ENCODE results near the gene JAG2.

Gene JAG2

DNA sequence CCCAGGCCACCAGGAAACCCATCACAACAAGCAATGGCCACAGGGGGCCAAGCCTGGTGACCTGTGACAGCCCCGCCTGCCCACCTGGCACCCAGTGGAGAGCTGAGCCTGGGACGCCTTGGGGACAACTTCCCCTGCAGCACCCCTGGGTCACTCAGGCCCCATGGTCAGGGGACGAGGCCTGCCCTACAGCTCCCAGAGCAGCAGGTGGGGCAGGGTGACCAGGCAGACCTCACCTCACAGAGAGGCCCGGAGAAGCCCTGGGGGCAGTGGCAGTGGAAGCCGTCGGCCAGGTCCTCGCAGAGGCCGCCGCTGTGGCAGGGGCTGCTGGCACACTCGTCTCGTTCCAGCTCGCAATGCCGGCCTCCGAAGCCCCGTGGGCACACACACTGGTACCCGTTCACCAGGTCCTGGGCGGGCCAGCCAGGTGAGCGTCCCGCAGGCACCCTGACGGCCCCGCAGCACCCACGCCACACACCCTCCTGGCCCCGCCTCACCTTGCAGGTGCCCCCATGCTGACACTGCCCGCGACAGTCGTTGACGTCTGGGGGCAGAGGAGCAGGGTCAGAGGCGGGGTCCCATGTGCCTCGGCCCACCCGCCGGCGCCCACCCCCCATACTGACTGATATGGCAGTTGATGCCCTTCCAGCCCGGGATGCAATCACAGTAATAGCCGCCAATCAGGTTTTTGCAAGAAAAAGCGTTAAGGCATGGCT lies 18.1 kb downstream of the JAG2 start:
- DNase-seq (ENCODE audit: low read depth) = no peak

DNA sequence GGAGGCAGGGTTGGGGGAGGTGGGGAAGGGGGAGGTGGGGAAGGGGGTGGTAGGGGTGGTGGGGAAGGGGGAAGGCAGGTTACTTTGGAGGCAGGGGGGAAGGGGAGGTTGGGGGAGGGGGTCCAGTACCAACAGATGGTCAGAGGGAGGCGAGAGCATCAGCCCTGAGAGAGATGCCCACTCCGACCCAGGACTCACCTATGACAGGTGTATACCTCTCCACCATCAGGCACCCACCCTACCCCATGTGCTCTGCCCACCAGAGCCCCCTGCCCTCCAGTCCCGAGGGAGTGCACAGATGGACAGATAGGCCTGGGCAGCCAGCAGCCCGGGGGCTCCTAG lies 18.6 kb downstream of the JAG2 start:
- DNase-seq (ENCODE audit: low read depth) = no peak

DNA sequence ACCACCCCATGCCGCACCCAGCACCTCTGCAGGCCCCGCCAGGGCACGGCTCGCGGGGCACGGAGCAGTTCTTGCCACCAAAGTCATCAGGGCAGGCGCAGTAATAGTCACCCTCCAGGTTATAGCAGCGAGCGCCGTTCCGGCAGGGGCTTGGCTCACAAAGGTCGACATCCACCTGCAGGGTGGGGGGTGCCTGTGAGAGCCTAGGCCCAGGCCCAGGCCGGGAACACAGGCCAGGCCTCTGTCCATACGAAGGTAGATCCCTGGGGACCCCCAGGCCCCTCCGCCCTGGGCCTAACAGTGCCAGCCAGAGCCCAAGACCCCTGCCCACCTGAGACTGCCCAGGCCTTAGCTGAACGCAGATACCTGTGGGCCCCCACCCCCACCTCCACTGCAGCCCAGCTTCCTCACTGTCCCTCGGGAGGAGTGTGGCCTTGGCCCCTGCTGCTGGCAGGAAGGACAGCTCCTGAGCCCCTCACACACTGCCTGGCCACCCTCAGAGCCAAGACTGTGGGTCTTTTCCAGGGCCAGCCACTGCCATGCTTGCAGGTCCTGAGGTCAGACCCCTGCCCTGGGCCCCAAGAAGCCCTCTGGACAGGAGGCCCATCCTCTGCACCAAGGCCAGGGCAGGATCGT lies 19.3 kb downstream of the JAG2 start:
- DNase-seq (ENCODE audit: low read depth) = no peak

DNA sequence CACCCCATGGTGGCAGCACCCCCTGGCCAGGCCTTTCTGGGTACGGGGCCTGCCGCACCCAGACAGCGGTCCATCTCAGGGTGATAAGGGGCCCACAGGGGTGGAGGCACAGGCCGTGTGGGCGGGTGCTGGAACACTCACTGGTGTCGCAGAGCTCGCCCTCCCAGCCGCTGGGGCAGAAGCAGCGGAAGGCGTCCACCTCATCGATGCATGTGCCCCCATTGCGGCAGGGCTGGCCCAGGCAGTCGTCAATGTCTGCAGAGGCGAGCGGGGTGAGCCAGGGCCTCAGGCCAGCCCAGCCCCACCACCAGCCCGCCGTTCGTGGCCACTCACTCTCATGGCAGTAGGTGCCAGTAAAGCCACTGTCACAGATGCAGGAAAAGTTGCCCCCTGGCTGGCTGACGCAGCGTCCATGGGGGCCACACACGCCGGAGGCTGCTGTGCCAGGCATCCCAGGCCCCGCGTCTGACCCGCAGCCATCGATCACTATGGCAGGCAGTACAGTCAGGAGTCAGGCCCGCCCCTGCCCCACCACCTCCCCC lies 19.9 kb downstream of the JAG2 start:
- no peak for DNase-seq (ENCODE audit: low read depth)

DNA sequence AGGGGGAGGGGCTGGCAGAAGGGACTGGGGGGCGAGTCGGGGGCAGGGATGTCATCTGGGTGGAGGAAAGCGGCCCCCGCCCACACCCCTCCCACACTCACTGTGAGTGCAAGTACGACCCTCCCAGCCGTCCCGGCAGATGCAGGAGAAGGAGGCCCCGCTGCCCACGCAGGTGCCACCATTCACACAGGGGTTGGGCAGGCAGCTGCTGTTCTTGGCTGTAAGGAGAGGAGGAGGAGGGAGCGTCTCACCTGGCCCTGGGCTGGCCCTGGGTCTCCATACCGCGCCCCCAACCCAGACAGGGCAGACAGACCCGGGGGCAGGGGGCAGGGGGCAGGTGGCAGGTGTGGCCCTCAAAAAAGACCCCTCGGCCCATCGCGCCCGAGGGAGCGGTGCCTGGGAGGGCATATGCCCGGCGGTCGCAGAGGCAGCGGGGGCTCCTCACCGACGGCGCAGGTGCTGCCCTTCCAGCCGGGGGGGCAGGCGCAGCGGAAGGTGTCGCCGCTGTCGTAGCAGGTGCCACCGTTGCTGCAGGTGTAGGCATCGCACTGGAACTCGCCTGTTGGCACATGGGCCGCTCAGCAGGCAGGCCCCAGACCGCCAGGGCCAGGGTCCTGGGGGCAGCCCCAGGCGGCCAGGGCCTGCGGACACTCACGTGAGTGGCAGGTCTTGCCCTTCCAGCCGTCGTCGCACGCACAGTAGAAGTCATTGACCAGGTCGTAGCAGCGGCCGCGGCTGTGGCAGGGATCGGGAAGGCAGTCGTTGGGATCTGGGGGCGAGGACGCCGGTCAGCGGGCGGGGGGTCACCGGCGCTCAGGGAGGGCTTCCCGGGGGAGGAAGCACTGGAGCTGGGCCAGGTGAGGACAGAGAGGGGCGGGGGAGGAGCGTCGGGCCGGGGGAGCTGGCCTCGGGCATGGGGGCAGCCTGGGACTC lies 20.6 kb downstream of the JAG2 start:
- DNase-seq (ENCODE audit: low read depth) = no peak

DNA sequence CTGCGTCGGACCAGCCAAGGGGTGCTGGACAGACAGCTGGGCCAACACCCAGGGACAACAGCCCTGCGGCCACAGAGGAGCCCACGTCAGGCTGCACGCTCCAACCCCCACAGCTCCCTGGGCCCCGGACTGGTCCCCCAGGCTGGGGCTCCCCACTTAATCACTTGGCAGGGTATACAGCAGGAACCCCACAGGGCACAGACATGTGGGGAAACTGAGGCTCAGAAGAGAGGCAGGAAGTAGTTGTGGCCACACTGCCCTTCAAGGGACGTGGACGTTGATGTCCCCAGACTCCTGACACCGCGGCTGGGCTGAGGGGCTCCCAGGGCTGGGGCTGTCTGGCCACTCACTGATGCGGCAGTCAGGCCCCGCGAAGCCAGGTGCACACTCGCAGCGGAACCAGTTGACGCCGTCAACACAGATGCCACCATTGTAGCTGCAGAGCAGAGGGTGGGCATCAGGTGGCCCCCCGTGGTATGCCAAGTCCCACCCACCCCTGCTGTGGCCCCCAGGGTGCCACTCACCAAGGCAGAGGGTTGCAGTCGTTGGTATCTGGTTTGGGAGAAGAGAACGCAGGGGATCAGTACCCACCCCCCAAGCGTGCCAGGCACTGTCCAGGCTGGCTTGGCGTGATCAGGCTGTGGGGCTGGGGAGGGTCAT lies 21.5 kb downstream of the JAG2 start:
- no peak for DNase-seq (ENCODE audit: low read depth)

DNA sequence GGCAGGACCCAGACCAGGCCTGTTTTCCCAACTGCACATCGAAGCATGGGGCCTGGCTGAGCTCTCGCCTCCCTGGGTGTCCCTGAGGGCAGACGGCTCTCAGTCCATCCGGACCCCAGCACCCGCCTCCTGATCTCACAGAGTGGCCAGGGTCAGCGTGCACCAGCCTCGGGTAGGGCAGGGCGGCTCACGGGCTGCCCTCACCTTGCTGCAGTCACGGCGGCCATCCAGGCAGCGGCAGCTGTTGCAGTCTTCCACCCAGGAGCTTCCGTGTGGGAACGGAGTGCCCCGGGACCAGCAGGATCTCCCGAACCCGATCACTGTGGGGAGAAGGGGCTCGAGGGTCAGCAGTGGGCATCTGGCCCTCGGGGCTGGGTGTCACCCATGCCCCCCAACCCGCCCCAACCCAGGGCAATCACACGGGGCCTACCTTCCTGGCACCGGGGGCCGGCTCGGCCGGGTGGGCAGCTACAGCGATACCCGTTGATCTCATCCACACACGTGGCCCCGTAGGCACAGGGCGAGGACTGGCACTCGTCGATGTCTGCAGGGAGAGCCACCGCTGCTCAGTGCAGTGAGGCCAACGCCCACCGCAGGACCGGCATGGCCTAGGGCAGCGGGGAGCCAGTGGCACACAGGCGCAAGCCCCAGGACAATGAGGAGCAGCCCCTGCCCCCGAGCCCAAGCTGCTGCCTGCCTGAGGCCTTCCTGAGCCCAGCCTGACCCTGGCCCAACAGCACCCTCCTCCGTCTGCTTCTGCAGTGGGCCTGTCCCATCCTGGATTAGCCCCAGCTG lies 22.2 kb downstream of the JAG2 start:
- DNase-seq (ENCODE audit: low read depth) = no peak

DNA sequence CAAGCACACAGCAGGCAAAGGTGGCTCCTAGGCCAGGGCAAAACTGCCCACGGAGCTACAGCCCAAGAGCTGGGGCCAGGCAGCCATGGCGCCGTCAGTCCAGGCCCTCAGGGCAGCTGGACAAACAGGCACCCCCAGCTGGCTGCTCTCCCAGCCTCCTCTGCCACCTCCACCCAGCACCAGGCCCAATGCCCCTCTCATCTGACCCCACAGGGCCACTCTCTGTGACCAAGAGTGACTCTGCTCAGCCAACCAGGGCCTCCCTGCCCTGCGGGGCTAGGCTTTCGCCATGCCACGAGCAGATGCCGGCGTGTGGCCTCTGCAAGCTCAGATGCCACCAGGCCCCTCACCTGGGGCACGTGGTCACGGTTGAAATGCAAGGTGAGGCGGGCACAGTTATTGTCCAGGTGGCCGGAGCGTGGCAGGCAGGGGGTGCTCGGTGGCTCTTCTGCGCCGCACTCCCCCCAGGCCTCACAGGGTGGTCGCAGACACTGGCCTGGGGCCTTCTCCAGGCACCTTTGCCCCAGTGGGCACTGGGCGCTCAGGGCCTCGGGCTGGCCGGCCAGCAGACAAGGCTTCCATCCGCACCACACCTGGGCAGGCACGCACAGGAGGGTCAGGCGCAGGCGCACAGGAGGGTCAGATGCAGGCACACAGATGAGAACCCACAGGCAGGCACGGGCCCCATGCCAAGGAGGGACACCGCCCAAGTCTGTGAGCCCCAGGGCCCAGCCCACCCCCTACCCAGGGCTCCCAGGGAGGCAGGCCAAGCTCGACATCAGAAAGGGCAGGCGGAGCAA lies 23.0 kb downstream of the JAG2 start:
- DNase-seq (ENCODE audit: low read depth) = no peak

DNA sequence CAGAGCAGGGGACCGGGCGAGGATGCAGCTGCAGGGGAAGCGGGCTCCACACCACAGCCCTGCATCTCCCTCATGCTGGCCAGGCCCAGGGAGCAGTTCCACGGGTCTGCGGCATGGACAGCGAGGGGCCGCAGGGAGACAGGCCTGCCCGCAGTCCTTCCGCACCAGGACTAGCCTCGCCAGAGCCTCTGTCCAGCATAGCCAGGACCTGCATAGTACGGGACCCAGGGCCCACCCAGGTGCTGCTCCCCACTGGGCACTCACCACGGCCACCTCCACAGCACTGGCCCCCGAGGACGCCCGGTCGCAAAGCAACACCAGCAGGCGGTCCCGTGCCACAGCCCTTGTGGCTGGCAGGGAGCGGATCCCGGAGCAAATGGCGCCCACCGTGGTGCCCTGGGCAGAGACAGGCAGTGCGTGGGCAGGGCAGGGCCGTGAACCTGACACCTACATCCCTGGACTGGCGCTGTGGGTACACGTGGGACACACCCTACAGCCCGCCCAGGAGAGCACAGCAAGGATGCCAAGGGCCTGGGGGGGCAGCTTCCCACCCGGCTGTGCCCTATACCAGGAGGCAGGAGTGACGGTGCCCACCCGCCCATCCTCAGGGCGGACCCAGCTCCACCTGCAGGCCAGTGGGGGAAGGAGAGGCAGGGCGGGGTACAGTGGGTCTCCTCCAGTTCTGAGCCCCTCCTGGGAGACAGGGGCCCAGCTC lies 23.8 kb downstream of the JAG2 start:
- no peak for DNase-seq (ENCODE audit: low read depth)

DNA sequence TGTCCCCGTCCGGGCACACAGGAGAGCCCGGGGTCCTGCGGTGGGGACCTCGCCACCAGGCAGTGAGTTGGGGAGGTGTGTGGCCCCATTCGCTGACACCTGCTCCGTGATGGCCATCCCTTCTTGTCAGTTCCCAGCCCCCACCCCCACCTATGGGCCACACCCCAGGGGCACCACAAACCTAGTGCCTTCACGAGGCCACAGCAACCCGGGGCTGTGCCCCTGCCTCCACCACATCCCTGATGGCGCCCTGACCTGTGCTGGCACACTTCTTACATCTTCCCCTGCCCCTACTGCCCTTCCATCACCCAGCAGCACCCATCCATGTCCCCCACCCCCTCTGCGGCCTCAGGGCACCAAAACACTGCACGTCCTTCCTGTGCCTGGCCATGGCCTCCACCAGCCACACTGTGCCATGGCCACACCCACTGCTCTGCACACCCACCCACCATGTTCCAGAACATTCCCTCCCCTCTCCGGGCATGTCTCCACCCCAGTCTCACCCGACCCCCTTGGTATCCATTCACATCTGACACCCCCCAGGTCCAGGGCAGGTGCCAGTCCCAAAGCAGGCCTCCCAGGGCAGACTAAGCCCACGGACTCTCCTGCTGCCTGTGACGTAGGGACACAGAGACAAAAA lies 24.4 kb downstream of the JAG2 start:
- no peak for DNase-seq (ENCODE audit: low read depth)

DNA sequence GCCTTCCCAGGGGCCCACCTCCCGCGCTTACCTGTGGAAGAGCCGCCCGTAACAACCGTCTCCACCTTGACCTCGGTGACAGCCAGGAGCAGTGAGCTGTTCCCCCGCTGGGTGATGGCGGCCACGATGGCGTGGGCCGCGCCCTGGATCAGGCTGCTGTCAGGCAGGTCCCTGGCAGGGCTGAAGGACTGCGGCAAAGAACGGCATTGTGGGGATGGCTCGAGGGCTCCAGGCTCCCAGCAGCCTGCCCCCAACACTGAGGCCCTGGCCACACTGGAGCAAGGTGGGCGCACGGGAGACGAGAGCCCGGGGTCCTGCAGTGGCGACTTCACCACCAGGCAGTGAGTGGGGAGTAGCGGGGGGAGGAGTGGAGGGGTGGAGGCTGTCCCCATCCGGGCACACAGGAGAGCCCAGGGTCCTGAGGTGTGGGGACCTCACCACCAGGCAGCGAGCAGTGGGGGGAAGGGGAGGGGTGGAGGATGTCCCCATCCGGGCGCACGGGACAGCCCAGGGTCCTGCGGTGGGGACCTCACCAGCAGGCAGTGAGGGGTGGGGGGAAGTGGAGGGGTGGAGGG lies 25.0 kb downstream of the JAG2 start:
- DNase-seq (ENCODE audit: low read depth) = no peak

DNA sequence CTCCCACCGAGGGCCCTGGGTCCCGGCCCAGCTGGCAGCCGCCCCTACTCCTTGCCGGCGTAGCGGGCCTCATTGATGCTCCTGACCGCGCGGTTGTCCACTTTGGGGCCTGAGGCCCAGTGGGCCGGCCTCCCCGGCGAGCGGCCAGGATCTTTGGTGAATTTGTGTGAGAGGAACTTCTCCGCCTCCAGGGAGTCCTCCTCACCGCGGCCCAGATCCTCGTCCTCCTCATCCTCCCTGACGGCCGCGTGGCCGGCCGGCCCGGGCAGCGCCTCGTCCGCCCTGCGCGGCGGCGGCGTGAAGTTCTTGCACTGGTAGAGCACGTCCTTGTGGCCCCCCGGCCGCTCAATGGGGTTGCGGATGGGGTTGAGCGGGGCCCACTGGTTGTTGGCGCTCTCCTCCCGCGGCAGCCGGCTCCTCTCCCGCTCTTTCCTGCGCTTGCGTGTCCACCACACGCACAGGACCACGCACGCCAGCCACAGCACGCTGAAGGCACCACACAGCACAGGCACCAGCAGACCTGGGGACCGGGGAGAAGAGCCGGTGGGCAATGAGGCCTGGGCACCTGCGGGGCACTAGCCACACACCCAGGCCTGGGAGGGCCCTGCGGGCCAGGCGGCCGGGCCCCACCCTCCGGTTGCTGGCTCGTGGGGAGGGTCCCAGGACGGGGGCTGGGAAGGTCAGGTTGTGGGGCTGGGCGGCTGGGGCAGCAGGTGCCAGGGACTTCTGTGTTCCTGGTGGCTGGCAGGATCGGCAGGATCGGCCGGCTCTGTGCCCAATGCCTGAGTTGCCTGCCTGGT lies 25.7 kb downstream of the JAG2 start:
- no peak for DNase-seq (ENCODE audit: low read depth)

DNA sequence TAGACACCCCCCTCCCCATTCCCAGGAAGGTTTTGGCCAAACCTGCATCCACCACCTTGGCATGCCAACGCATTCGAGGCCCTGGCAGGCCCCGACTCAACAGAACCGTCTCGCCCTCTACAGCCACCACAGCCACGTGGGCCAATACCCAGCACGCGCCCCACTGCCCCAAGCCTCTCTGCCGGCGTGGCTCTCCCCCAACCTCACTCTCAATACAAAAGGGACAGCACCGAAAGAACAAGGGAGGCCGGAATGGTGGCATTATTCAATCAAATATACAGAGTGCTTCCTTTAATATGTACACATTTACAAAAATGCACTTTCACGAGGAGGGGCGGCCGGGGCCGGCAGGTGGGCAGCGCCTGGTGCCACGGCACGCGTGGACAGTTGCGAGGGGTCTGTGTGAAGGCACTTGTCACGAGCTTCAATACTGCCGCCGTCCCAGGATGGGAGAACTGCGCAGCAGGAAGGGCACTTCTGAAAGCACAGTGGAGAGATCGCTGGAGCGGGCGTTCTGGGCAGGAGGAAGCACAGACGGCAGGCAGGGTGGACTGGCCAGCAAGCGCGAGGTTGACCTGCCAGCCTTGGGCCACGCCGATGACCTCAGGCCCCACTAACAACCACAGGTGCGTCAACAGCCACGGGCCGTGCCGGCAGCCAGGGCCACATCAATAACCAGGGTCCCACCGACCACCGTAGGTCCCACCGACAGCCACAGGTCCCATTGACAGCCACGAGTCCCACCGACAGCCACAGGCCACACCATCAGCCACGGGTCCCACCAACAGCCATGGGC lies 26.9 kb downstream of the JAG2 start:
- DNase-seq (ENCODE audit: low read depth) = no peak

DNA sequence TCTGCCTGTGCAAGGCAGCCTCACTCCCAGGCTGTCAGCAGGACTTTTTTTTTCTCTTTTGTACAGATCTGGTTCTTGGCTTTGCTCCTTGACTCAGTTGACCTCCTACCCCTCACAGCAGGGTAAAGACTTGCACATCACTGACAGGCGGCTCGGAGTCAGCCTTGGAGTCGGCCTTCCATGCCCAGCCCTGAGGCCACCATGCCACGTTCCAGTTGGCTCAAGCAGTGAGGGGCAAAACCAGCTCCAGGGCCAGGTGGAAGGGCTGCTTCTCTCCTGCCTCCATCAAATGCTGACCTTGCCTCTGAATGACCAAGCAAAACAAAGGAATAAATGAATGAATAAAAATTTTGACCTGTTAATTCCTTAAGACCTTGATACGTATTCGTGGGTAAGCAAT lies 27.6 kb downstream of the JAG2 start:
- DNase-seq (ENCODE audit: low read depth) = no peak

DNA sequence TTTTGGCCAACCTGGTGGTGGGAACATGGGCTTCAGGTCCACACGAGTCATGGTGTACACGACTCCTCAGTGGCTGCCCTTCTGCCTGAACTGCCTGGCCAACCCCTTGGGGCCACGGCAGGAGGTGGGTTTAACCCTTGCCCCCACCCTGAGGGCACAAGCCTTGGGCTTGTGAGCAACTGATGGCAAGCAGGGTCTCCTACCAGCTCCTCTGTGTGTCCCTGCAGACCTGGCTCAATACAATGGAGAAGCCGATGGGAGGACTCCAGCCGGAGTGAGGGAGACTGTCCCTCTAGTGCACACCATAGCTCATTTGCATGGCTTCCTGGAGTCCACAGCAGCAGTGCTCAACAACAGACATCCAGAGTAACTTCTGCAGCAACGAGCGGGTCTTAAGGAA lies 28.0 kb downstream of the JAG2 start:
- no peak for DNase-seq (ENCODE audit: low read depth)

DNA sequence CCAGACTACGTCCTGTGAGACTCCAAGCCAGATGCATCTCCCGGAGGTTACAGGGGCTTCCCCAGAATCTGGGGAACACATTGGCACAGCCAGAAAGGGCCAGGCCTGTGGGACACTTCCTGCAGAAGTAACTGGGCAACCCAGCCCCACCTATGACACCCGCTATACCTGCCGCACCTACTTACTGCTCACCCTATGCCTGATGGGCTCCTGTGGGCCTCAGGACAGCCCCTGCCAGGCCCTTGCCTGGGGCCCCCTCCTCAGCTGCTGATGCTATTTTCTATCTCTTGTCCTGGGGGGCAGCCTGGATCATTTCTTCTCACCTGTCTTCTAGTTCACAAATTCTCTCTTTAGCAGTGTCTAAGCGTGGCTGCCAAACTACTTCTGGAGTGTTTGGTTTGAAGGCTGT lies 28.7 kb downstream of the JAG2 start:
- DNase-seq (ENCODE audit: low read depth) = no peak

DNA sequence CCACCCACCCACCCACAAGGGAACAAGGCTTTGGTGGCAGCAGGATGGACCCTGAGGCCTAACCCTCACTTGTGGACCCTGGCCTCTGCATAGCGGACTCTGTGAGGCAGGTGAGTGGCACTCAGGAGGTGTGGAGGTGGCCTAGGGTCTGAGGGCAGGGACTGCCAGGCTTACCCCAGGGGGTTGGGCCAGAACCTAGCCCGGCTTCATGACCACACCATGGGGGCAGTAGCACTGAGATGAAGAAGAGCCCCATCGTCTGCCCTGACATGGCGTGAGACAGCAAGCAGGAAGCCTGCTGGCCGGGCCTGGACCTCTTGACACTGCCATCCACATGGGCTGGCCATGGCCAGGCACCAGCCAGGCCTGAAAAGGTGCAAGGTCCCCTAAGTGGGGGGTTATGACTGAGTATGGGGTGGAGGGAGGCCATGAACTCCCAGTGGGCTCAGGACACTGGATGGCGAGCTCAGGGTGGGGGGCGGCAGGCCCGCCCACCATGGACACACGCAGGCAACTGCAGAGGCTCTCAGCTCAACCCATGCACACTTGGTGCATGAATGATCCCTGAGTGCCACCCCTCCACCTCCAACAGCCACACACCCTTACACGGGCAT lies 29.3 kb downstream of the JAG2 start:
- no peak for DNase-seq (ENCODE audit: low read depth)
